GM21447 (cell line): ENCODE results near the gene SSBP2.

Experiments
- ATAC-seq: cut with Tn5 transposase; IDR thresholded peaks from one replicate; pipeline ENCODE4 v1.9.1; 2021; ENCODE audit not compliant: unreplicated experiment

SSBP2 gene

GRCh38 chr5:81751009-81751835, at the start of gene SSBP2:
SSBP2 (minus strand) TSS chr5:81751097; CDS start chr5:81751042, 55 bp downstream.
- ATAC-seq: peak; percentile 73

DNA sequence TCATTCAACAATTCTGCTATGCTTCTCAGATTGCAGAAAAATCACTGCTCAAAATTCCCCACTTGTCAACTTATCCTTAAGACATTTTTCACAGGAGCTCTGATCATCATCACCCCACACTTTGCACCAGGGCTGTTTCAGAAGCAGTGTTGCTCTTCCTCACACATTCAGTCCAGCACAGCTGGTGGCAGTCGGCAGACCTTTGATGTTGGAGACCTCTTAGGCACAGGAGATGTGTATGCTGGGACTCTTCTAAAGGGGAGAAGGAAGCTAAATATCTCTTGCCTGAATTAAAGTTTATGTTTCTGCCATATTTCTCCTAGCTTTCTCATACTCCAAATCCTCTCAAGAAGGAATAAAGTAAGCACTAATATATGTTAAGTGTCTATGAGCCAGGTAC, 44.8 kb upstream of the SSBP2 start:
- no peak for ATAC-seq

DNA sequence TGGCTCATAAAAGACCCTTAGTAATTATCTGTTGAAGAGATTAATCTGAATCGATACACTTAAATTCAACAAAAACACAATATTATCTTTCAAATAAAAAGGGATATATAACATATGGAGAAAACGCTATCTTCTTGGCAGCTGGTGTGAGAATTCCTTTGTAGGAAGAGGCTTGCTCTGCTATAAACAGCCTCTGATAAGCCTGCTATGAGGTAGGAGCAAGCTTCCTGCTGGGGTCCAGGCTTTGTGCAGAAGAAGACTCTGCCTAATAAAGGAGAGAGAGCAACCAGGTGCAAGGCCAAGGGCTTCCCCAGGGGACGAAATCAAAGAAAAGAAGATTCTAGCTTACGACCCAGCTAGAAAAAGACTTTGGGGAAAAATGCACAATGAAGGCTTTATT, 43.3 kb upstream of the SSBP2 start:
- ATAC-seq: no peak

DNA sequence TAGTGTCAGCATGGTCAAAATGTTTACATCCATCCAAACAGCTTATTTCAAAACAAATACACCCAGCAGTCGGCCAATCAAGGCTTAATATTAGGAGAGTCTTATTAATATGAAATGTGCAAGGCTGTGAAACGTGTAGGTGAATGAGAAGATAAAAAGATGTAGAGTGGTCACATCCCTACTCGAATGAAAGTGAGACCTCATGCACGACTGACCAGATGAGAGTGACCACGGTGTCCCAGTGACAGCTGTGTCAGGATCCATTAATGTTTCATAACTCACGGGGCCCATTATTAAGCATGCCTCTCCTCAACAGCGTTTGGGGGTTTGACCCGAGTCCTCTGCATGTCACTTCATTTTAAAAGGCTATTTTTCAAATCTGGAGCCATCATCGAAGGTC, 39.4 kb upstream of the SSBP2 start:
- no peak for ATAC-seq

- no peak for ATAC-seq
These were observed 38.1 kb upstream of the SSBP2 start for GRCh38 chr5:81789033-81789432.

DNA sequence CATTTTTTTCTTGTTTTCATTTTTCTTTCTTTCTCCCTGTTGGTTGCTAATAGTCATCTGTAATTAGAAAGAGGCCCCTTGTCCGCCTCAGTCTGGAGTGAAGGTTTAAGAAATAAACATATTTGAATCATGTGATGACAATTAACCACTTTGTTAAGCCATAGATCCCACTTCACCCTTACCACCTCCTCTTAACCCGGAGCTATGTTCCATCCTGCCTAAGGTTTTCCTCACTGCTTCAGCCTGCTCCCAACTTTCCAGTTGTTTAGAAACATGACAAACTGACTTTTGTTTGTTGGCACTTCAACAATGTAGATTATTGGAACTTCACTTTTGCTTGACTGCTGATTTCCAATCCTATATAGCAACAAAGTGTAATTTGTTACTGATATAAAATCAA, 37.4 kb upstream of the SSBP2 start:
- ATAC-seq: no peak

GRCh38 chr5:81787474-81788242, 36.8 kb upstream of the SSBP2 start:
- ATAC-seq: no peak

- ATAC-seq: no peak
These were observed 36.1 kb upstream of the SSBP2 start for GRCh38 chr5:81786991-81787390.

DNA sequence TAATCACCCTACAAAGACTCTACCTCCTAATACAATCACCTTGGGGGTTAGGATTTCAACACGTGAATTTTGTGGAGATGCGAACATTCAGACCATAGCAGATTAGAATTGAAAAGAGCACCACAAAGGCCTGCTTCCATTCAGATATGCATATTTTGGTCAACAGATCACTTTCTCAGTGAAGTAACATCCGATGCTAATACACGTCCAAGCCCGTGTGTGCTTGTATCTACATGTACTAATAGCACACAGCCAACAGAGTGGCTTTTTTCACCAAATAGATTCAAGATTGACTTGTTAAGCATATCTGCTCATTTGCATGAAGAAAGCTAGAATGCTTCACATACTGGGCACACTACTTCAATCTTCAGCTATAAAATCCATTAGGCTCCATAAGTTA, 35.6 kb upstream of the SSBP2 start:
- ATAC-seq: no peak

- ATAC-seq: no peak
These were observed 34.4 kb upstream of the SSBP2 start for GRCh38 chr5:81785322-81785721.

DNA sequence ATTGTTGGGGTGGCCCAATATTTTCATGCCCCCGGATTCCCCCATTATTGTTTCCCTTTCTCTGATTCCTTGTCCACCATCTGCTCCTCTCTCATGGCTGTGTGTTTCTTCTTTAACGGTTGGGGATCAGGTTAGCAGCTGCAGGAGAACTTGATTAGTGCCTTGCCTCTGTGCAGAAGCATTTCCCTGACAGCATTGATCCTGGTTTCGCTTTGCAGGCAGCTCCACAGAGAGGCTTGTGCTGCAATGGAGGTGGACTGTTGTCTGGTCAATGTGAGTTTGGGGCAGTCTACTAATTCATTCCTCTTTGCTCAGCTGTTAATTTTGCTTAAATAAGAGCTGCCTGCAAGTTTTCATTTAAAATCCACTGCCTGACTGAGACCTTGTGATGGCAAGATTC, 32.5 kb upstream of the SSBP2 start:
- no peak for ATAC-seq

DNA sequence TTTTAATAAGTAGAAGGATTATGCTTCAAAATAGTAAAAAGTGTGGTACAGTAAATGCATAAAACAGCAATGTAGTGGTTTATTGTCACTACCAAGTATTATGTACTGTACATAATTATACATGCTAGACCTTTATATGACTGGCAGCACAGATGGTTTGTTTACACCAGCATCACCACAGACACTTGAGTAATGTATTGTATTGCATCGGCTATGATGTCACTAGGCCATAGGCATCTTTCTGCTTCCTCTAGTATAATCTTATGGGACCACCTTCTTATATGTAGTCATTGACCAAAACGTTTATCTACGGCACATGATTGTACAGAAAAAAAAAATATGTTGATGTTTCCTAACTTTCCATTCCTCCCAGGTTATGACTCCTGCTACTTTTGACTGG, 31.9 kb upstream of the SSBP2 start:
- ATAC-seq: no peak

DNA sequence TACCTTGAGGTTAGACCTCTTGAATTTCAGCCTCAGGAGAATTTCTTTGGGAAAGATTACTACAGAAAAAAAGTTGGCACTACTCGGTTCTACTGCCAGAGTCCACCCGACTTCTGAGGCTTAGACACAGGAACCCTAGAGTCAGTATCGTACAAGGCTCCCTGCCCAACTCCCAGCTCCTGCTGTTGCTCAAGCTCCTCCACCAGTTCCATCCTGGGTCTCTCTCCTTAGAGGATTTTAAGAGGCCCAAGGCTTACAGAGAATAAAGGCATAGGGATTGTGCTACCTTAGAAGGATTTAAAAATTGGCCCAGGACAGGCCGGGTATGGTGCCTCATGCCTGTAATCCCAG, 29.0 kb upstream of the SSBP2 start:
- peak; percentile 7 for ATAC-seq

- ATAC-seq: peak; percentile 95
These were observed 28.4 kb upstream of the SSBP2 start for GRCh38 chr5:81779125-81779915.

- ATAC-seq: no peak
These were observed 27.7 kb upstream of the SSBP2 start for GRCh38 chr5:81778642-81779041.

DNA sequence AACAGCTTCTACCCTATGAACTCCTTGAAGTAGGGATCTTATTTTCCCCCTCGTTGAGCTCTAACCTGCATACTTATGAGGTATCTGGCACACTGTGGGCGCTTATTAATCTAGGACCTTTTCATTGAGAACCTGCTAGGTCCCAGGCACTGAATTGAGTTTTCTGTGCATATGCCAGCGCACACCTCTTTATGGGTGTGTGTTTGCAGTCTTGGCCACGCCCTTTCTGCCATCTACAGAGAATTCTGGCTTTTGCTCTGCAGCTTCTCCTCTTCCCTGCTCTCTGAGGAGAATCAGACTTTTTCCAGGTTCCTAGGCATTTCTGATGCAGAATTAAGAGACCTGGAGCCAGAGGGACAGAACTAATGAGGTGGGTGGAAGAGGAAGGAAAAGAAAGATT, 25.4 kb upstream of the SSBP2 start:
- ATAC-seq: no peak

GRCh38 chr5:81774374-81774773, 23.5 kb upstream of the SSBP2 start:
- no peak for ATAC-seq

DNA sequence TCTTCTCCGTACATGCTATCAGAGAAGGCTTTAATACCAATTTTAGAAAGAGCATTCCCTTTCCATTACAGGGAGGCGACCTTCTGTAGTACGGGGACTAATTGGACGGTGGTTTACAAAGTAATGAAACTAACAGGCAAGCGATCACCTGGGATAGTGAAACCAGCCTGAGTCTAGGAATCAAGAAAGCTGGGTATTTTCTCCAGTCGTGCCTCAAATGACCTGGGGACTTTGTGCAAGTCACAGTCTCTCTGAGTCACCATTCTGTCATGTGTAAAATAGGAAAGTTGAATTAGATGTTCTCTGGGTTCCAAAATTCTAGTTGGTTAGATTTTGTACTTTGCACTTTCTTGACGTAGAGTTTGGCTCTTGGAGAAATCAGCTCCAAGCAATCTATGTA, 22.7 kb upstream of the SSBP2 start:
- no peak for ATAC-seq

- ATAC-seq: no peak
These were observed 22.3 kb upstream of the SSBP2 start for GRCh38 chr5:81773161-81773560.

DNA sequence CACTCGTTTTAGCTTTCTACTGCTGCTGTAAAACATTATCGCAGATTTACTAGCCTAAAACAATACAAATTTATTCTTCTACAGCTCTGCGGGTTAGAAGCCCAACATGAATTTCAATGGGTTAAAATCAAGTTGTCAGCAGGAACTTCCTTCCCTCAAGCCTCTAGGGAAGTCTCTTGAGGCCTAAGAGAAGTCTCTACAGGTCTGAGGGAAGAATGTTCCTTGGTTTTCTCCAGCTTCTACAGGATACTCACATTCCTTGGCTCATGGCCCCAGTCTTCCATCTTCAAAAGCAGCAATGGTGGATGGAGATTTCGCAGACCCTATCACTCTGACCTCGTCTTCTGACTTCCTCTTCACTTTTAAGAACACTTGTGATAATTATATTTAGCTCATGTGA, 21.6 kb upstream of the SSBP2 start:
- no peak for ATAC-seq

- ATAC-seq: no peak
These were observed 18.1 kb upstream of the SSBP2 start for GRCh38 chr5:81768935-81769452.
